Neural cell (in vitro differentiated cells): Measurements from ENCODE around the gene H2BK1.

Experiments used
- CTCF ChIP-seq: fragments of 450-650 bp; IDR thresholded peaks from 2 replicates; pipeline ENCODE4 v1.5.1; 2014; ENCODE audit warnings: antibody characterized with exemption, mild to moderate bottlenecking, moderate library complexity; ENCODE audit not compliant: poor library complexity, severe bottlenecking
- EP300 ChIP-seq: fragments of 450-650 bp; conservative IDR thresholded peaks from 2 replicates; pipeline ENCODE4 v1.6.1; 2014; ENCODE audit warnings: antibody characterized with exemption, mild to moderate bottlenecking, moderate library complexity; ENCODE audit not compliant: poor library complexity, severe bottlenecking
- EZH2 ChIP-seq: fragments of 200-600, 300-800 bp; shearing (Covaris generic), sonication (generic); IDR thresholded peaks from 2 replicates; pipeline ENCODE4 v1.6.1; 2014; ENCODE audit warnings: antibody characterized with exemption, low read length, borderline replicate concordance, mild to moderate bottlenecking; ENCODE audit not compliant: insufficient read depth, poor library complexity, severe bottlenecking
- MXI1 ChIP-seq: fragments of 450-650 bp; conservative IDR thresholded peaks from 2 replicates; pipeline ENCODE4 v1.6.1; 2014; ENCODE audit warnings: antibody characterized with exemption, mild to moderate bottlenecking; ENCODE audit not compliant: poor library complexity, severe bottlenecking
- POLR2AphosphoS5 ChIP-seq: IDR thresholded peaks from 2 replicates; pipeline ENCODE4 v1.6.1; 2012
- RAD21 ChIP-seq: fragments of 450-650 bp; conservative IDR thresholded peaks from 2 replicates; pipeline ENCODE4 v1.6.1; 2014; ENCODE audit warnings: antibody characterized with exemption, mild to moderate bottlenecking, moderate library complexity
- REST ChIP-seq: IDR thresholded peaks from 2 replicates; pipeline ENCODE4 v1.6.1; 2012; ENCODE audit warnings: borderline replicate concordance
- SMC3 ChIP-seq: fragments of 450-650 bp; conservative IDR thresholded peaks from 2 replicates; pipeline ENCODE4 v1.6.1; 2014; ENCODE audit warnings: antibody characterized with exemption, mild to moderate bottlenecking, moderate library complexity; ENCODE audit not compliant: poor library complexity
- TAF1 ChIP-seq: IDR thresholded peaks from 2 replicates; pipeline ENCODE4 v1.6.1; 2012; ENCODE audit warnings: low read depth

GRCh38 chr7:151213826-151214225, 3.5 kb upstream of the H2BK1 start:
- TF ChIP-seq CTCF (no peak), RAD21 (no peak), POLR2AphosphoS5 (no peak), REST (no peak), MXI1 (no peak), EZH2 (no peak), TAF1 (no peak), SMC3 (no peak), EP300 (no peak)
